ENCODE results near the gene LHX3. TPM values are rescaled to one million over a fixed set of nuclear protein-coding genes. Genes with fewer than 3 reads are reported as not detected.

LHX3 gene
- total and polyA plus RNA-seq, 2 donors (not counting 1 experiment from before 2014, with no cell fraction given): 0.07 to 0.30 TPM

DNA sequence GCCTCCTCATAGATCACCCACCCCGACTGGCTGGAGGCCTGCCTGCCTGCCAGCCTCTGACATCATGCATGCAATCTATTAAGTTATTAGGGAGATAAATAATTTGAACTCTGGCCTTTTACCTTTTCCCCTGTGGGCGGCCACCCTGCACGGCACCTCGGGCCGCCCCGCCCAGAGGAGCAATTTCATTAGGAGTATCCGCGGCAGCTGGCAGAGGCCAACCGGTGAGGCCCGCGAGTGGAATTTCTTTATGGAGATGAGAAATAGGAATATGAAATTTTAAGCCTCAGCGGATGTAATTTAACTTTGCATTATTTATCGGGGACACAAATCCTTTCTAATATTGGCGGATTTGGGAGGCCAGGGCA, 22.5 kb downstream of the LHX3 start:
- Mint-ChIP-seq H3K4me3 (no peak overlapping the region), H3K27me3 (peaks cover 24% of the 10 kb centered on the region), H3K27ac (no peak overlapping the region), H3K9me3 (ENCODE audit: insufficient read depth) (no peaks in the 10 kb centered on the region), H3K4me1 (no peaks in the 10 kb centered on the region)
- Histone ChIP-seq H3K4me2 (replicated peaks; ENCODE audit: low read depth, low read length, poor library complexity, severe bottlenecking) (no peak overlapping the region), H3K9me3 (ENCODE audit: control extremely low read depth in 1 of 3, control insufficient read depth in 2 of 3, insufficient read depth in 1 of 3, low read length in 2 of 3) (no peaks in the 10 kb centered on the region), H3K27me3 (replicated peaks in 1 of 4; ENCODE audit: control extremely low read depth in 1 of 4, control insufficient read depth in 3 of 4, insufficient read depth in 4 of 4, low read length in 3 of 4) (peaks cover 0 to 28% (median 0%) of the 10 kb centered on the region in 4 experiments), H3K36me3 (replicated peaks in 1 of 2; ENCODE audit: control extremely low read depth in 1 of 2, control insufficient read depth in 1 of 2, extremely low read depth in 1 of 2, insufficient read depth in 2 of 2, low read length in 1 of 2) (no peaks in the 10 kb centered on the region), H3K4me3 (ENCODE audit: control extremely low read depth in 1 of 5, extremely low read depth in 1 of 5, insufficient read depth in 1 of 5, low read depth in 2 of 5, low read length in 4 of 5) (no peak overlapping the region), H2AFZ (ENCODE audit: insufficient read depth, low read depth, low read length, poor library complexity, severe bottlenecking) (no peak overlapping the region), H4K20me1 (ENCODE audit: control insufficient read depth, insufficient read depth, low read length, poor library complexity, severe bottlenecking) (no peaks in the 10 kb centered on the region), H3K4me1 (ENCODE audit: control insufficient read depth in 2 of 2, insufficient read depth in 2 of 2, low read length in 2 of 2) (no peaks in the 10 kb centered on the region), H3K9ac (ENCODE audit: low read length) (no peak overlapping the region), H3K27ac (ENCODE audit: low read length in 2 of 2) (no peak overlapping the region), H3K79me2 (ENCODE audit: control insufficient read depth, insufficient read depth, low read length) (no peaks in the 10 kb centered on the region)
- CTCF ChIA-PET: interaction anchor here (0.8 kb wide), 1 partner anchor 12 kb away, joined by 3 read pairs; no protein-coding TSS in a partner anchor
- no peak for ATAC-seq (ENCODE audit: low read depth)
- POLR2A ChIA-PET: no interaction called here
- 94% methylated on average over 13 of the region's 14 CpGs for WGBS (ENCODE audit: insufficient coverage)
- intact Hi-C loops (cut with micrococcal nuclease): no loop called here
- no peak for DNase-seq
- TF ChIP-seq, protein P1, sequence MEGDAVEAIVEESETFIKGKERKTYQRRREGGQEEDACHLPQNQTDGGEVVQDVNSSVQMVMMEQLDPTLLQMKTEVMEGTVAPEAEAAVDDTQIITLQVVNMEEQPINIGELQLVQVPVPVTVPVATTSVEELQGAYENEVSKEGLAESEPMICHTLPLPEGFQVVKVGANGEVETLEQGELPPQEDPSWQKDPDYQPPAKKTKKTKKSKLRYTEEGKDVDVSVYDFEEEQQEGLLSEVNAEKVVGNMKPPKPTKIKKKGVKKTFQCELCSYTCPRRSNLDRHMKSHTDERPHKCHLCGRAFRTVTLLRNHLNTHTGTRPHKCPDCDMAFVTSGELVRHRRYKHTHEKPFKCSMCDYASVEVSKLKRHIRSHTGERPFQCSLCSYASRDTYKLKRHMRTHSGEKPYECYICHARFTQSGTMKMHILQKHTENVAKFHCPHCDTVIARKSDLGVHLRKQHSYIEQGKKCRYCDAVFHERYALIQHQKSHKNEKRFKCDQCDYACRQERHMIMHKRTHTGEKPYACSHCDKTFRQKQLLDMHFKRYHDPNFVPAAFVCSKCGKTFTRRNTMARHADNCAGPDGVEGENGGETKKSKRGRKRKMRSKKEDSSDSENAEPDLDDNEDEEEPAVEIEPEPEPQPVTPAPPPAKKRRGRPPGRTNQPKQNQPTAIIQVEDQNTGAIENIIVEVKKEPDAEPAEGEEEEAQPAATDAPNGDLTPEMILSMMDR (IDR thresholded peaks at IDR 0.05): no peak
- TF ChIP-seq EZH2 (IDR thresholded peaks at IDR 0.05; ENCODE audit: borderline replicate concordance, insufficient read depth, low read depth, low read length, poor library complexity, severe bottlenecking): no peak

DNA sequence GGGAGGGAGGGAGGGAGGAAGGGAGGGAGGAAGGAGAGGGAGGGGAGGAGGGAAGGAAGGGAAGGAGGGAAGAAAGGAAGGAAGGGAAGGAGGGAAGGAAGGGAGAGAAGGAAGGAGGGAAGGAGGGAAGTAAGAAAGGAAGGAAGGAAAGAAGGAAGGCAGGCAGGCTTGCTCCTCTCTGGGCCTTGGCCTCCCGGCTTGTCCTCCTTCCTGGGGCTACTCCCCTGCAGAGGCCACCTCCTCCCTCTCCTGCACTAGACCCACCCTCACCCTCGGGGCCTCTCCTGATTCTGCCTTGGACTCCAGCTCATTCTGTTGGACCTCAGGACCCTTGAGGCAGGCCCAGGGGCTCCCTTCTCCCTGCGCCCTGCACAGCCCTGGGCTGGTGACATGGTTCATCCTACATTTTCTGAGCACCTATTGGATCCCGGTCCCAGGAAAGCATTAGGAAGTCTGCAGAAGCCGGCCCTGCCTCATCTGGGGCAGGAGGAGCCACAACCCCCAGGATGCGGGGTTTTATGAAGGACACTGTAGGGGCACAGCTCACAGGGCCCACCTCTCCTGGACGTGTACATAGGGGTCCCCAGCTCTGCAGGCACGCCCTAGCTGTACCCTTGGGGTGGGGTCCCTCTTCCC, 23.0 kb downstream of the LHX3 start:
- Histone ChIP-seq H3K27ac (ENCODE audit: low read length in 2 of 2) (no peak overlapping the region), H3K4me1 (ENCODE audit: control insufficient read depth in 2 of 2, insufficient read depth in 2 of 2, low read length in 2 of 2) (no peaks in the 10 kb centered on the region), H3K9ac (ENCODE audit: low read length) (no peak overlapping the region), H3K79me2 (ENCODE audit: control insufficient read depth, insufficient read depth, low read length) (no peaks in the 10 kb centered on the region), H4K20me1 (ENCODE audit: control insufficient read depth, insufficient read depth, low read length, poor library complexity, severe bottlenecking) (no peaks in the 10 kb centered on the region), H3K36me3 (replicated peaks in 1 of 2; ENCODE audit: control extremely low read depth in 1 of 2, control insufficient read depth in 1 of 2, extremely low read depth in 1 of 2, insufficient read depth in 2 of 2, low read length in 1 of 2) (no peaks in the 10 kb centered on the region), H3K9me3 (ENCODE audit: control extremely low read depth in 1 of 3, control insufficient read depth in 2 of 3, insufficient read depth in 1 of 3, low read length in 2 of 3) (no peaks in the 10 kb centered on the region), H3K4me3 (ENCODE audit: control extremely low read depth in 1 of 5, extremely low read depth in 1 of 5, insufficient read depth in 1 of 5, low read depth in 2 of 5, low read length in 4 of 5) (no peak overlapping the region), H2AFZ (ENCODE audit: insufficient read depth, low read depth, low read length, poor library complexity, severe bottlenecking) (no peak overlapping the region), H3K4me2 (replicated peaks; ENCODE audit: low read depth, low read length, poor library complexity, severe bottlenecking) (no peak overlapping the region), H3K27me3 (replicated peaks in 1 of 4; ENCODE audit: control extremely low read depth in 1 of 4, control insufficient read depth in 3 of 4, insufficient read depth in 4 of 4, low read length in 3 of 4) (peaks cover 0 to 23% (median 0%) of the 10 kb centered on the region in 4 experiments)
- no peak overlapping the region for H3K27ac Mint-ChIP-seq
- H3K9me3 Mint-ChIP-seq (ENCODE audit: insufficient read depth): no peaks in the 10 kb centered on the region
- no peak for TF ChIP-seq EZH2 (IDR thresholded peaks at IDR 0.05; ENCODE audit: borderline replicate concordance, insufficient read depth, low read depth, low read length, poor library complexity, severe bottlenecking)
- peaks cover 19% of the 10 kb centered on the region for H3K27me3 Mint-ChIP-seq
- no peaks in the 10 kb centered on the region for H3K4me1 Mint-ChIP-seq
- ChIA-PET POLR2A (no interaction called here), CTCF (no interaction called here)
- H3K4me3 Mint-ChIP-seq: no peak overlapping the region
- DNase-seq (no peak), ATAC-seq (ENCODE audit: low read depth) (no peak)
- intact Hi-C loops (cut with micrococcal nuclease): no loop called here
- WGBS (ENCODE audit: insufficient coverage): 84% methylated on average over 6 of the region's 8 CpGs

All from B cell (primary cell).